ENCODE measurements around the gene CELA2A.

DNA sequence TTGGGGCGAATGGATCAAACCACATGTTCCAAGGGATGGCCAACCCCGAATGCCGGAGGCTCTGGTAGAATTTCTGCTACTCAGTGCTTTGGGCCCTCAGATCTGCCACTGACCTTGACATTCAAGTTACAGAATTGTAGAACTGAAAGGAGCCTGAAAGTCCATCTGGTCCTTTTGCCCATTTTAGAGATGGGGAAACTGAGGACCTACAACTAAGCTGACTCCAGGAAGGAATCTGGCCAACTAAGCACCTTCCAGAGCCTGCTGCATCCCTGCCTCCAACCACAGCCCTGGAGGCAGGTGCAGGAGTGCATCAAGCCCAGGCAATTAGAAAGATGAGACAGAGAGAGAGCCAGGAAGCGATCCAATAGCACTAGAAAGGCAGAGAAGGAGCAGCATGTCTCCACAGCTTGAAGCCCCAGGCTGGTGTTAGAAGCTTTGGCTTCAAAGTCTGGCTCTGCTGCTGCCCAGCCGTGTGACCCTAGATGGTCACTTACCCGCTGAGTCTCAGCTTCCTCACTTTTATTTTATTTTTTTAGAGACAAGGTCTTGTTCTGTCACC lies 19.6 kb upstream of the CELA2A start:
- TF ChIP-seq GABPA (IDR thresholded peaks at IDR 0.05; ENCODE audit: low read depth), result no peak
- no peak for TF ChIP-seq YY1 (IDR thresholded peaks at IDR 0.05; ENCODE audit: low read depth, low read length)
- TF ChIP-seq, protein P1, sequence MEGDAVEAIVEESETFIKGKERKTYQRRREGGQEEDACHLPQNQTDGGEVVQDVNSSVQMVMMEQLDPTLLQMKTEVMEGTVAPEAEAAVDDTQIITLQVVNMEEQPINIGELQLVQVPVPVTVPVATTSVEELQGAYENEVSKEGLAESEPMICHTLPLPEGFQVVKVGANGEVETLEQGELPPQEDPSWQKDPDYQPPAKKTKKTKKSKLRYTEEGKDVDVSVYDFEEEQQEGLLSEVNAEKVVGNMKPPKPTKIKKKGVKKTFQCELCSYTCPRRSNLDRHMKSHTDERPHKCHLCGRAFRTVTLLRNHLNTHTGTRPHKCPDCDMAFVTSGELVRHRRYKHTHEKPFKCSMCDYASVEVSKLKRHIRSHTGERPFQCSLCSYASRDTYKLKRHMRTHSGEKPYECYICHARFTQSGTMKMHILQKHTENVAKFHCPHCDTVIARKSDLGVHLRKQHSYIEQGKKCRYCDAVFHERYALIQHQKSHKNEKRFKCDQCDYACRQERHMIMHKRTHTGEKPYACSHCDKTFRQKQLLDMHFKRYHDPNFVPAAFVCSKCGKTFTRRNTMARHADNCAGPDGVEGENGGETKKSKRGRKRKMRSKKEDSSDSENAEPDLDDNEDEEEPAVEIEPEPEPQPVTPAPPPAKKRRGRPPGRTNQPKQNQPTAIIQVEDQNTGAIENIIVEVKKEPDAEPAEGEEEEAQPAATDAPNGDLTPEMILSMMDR (IDR thresholded peaks at IDR 0.05 in 2 of 3, conservative IDR thresholded peaks at IDR 0.05 in 1 of 3; ENCODE audit: control insufficient read depth in 2 of 3, extremely low read depth in 1 of 3, insufficient read depth in 1 of 3, low read depth in 3 of 3, low read length in 3 of 3), result no peak
- no peak for TF ChIP-seq POLR2AphosphoS5 (IDR thresholded peaks at IDR 0.05; ENCODE audit: low read length)
- no peak for TF ChIP-seq POLR2A (IDR thresholded peaks at IDR 0.05; ENCODE audit: low read depth, low read length)
- no peak for TF ChIP-seq RCOR1 (conservative IDR thresholded peaks at IDR 0.05; ENCODE audit: low read depth, low read length)
